ENCODE results near the gene HLA-F.

Gene HLA-F

GRCh38 chr6:29764422-29765196 is 41.4 kb downstream of the HLA-F start:
- no peak for DNase-seq

GRCh38 chr6:29769336-29769735 is 46.1 kb downstream of the HLA-F start:
- DNase-seq: no peak

GRCh38 chr6:29770306-29770705 is 47.1 kb downstream of the HLA-F start:
- no peak for DNase-seq

- no peak for DNase-seq
Measured at GRCh38 chr6:29776684-29777083, 53.5 kb downstream of the HLA-F start.

All from RPMI8226 (cell line).